Endothelial cell of umbilical vein (primary cell): ENCODE measurements around the gene CBX6. TPM values are rescaled to one million over a fixed set of nuclear protein-coding genes. Genes with fewer than 3 reads are reported as not detected.

Experiments
- BruUV-seq: library from RNA; stranded (reverse); fragments of 400-500 nt; replicated peaks from 2 replicates; lab custom pipeline; 2021; lab: Mats Ljungman, UMichigan
- CTCF ChIA-PET: fragments of 300-600, 350-600 bp; sonication (Branson Sonifier 250); formaldehyde crosslinking; loops from one replicate; lab custom pipeline; 2021; ENCODE audit warnings: antibody characterized with exemption, inconsistent platforms; lab: Charles Lee
- POLR2A ChIA-PET: fragments of 300-600, 350-600 bp; sonication (Branson Sonifier 250); formaldehyde crosslinking; loops from one replicate; lab custom pipeline; 2021; ENCODE audit warnings: antibody characterized with exemption, inconsistent platforms; lab: Charles Lee
- DNase-seq: peaks from one replicate; pipeline ENCODE4 v3.0.0-alpha.2; 2011; ENCODE audit warnings: low read depth, low spot score
- FAIRE-seq: peaks from 2 replicates; lab custom pipeline; 2011; peaks lifted over from hg19 to GRCh38; lab: Jason Lieb, UNC
- H2AFZ ChIP-seq: 2 replicates; pipeline ENCODE4 v1.6.0; 2012; ENCODE audit warnings: low read depth, low read length, control low read depth, inconsistent platforms
- H3K27ac ChIP-seq: 2 replicates; pipeline ENCODE4 v1.5.1; 2011; ENCODE audit warnings: low read depth, mild to moderate bottlenecking, control low read depth, low read length, moderate library complexity; ENCODE audit not compliant: insufficient read depth
- H3K27me3 ChIP-seq, 2 experiments: 2 replicates each; pipeline versions ENCODE4 v1.6.0 to v1.6.1; 2011; ENCODE audit warnings: low read length in 2 of 2, mixed read lengths in 1 of 2; ENCODE audit not compliant: control insufficient read depth in 2 of 2, insufficient read depth in 2 of 2
- H3K36me3 ChIP-seq, 2 experiments: 2 replicates in 1 of 2; 3 replicates in 1 of 2; pipeline ENCODE4 v1.5.1; 2011; ENCODE audit warnings: low read length in 2 of 2, mild to moderate bottlenecking in 1 of 2, moderate library complexity in 1 of 2; ENCODE audit not compliant: control insufficient read depth in 2 of 2, insufficient read depth in 2 of 2; ENCODE audit errors: extremely low read depth in 1 of 2
- H3K4me1 ChIP-seq: 3 replicates; pipeline ENCODE4 v1.5.1; 2011; ENCODE audit warnings: mild to moderate bottlenecking, low read length; ENCODE audit not compliant: control insufficient read depth, insufficient read depth; ENCODE audit errors: extremely low read depth
- H3K4me2 ChIP-seq: 2 replicates; pipeline ENCODE4 v1.6.1; 2011; ENCODE audit warnings: low read length, control low read depth, mixed read lengths; ENCODE audit not compliant: insufficient read depth
- H3K4me3 ChIP-seq, 3 experiments: fragments of 200-600 bp in 1 of 3; sonication (generic), shearing (Covaris generic) in 1 of 3; replicated peaks in 1 of 3; 2 replicates each; pipeline ENCODE4 v1.5.1; 2011 to 2016; ENCODE audit warnings: control low read depth in 3 of 3, low read length in 3 of 3, mild to moderate bottlenecking in 2 of 3, inconsistent platforms in 1 of 3, low read depth in 1 of 3, moderate library complexity in 1 of 3; ENCODE audit not compliant: insufficient read depth in 1 of 3
- H3K79me2 ChIP-seq: 2 replicates; pipeline ENCODE4 v1.6.0; 2012; ENCODE audit warnings: low read length, inconsistent platforms; ENCODE audit not compliant: control insufficient read depth, insufficient read depth
- H3K9ac ChIP-seq: replicated peaks from 2 replicates; pipeline ENCODE3; 2011; ENCODE audit warnings: low read length, control low read depth; ENCODE audit not compliant: insufficient read depth; ENCODE audit errors: extremely low read depth
- H3K9me1 ChIP-seq: replicated peaks from 3 replicates; pipeline ENCODE4 v1.6.0; 2011; ENCODE audit warnings: mild to moderate bottlenecking, low read length; ENCODE audit not compliant: control insufficient read depth, insufficient read depth; ENCODE audit errors: extremely low read depth
- H3K9me3 ChIP-seq: replicated peaks from 2 replicates; pipeline ENCODE4 v1.5.1; 2012; ENCODE audit warnings: low read length, inconsistent platforms; ENCODE audit not compliant: control insufficient read depth, insufficient read depth
- H4K20me1 ChIP-seq: replicated peaks from 2 replicates; pipeline ENCODE3; 2011; ENCODE audit warnings: mild to moderate bottlenecking, low read length; ENCODE audit not compliant: control insufficient read depth, insufficient read depth; ENCODE audit errors: extremely low read depth
- EZH2 ChIP-seq: IDR thresholded peaks from 2 replicates; pipeline ENCODE4 v1.6.1; 2012; ENCODE audit warnings: borderline replicate concordance, low read depth, mild to moderate bottlenecking, moderate library complexity, low read length, inconsistent platforms; ENCODE audit not compliant: severe bottlenecking
- FOS ChIP-seq: IDR thresholded peaks from 2 replicates; pipeline ENCODE4 v1.6.1; 2011; ENCODE audit warnings: mild to moderate bottlenecking, low read length, moderate library complexity, borderline replicate concordance; ENCODE audit not compliant: insufficient read depth
- GATA2 ChIP-seq: IDR thresholded peaks from 2 replicates; pipeline ENCODE4 v1.7.0; 2011; ENCODE audit warnings: low read depth, mild to moderate bottlenecking, moderate library complexity, mixed read lengths, low read length; ENCODE audit not compliant: insufficient read length, insufficient read depth
- JUN ChIP-seq: IDR thresholded peaks from 2 replicates; pipeline ENCODE4 v1.6.1; 2011; ENCODE audit warnings: borderline replicate concordance, low read depth; ENCODE audit not compliant: insufficient read length, insufficient read depth
- MYC ChIP-seq: IDR thresholded peaks from one replicate; pipeline ENCODE4 v1.6.1; 2011; ENCODE audit warnings: mild to moderate bottlenecking, low read depth, low read length
- POLR2A ChIP-seq: IDR thresholded peaks from 2 replicates; pipeline ENCODE4 v1.6.1; 2012; ENCODE audit warnings: low read depth, mild to moderate bottlenecking, control low read depth, low read length
- POLR2AphosphoS5 ChIP-seq: IDR thresholded peaks from 2 replicates; pipeline ENCODE4 v1.6.1; 2012; ENCODE audit warnings: low read depth, mild to moderate bottlenecking, control low read depth, low read length, moderate library complexity; ENCODE audit not compliant: insufficient read depth
- dilution Hi-C: fragments of 300-500 bp; cut with MboI; formaldehyde crosslinking; loops from one replicate; pipeline ENCODE4 v1.15.0; 2019; ENCODE audit warnings: low sequenced_read_pairs; ENCODE audit not compliant: extremely low pct_ligation_motif_present
- intact Hi-C: fragments of 100-400 bp; cut with micrococcal nuclease; formaldehyde crosslinking; loops from one replicate; pipeline ENCODE4 v1.10.0; 2022
- polyA plus RNA-seq, 4 experiments: library from polyadenylated mRNA; depleted of rRNA in 3 of 4; stranded (reverse) in 3 of 4; unstranded in 1 of 4; fragments of >200 nt; gene quantifications; 2 replicates each; pipeline versions ENCODE4 v1.2.1 to v1.2.3, GENCODE V29; 2011 to 2012; ENCODE audit warnings: missing spikeins in 1 of 4
- total RNA-seq: library from RNA; stranded (reverse); gene quantifications from 2 replicates; pipeline ENCODE4 v1.2.3, GENCODE V29; 2021
- TF ChIP-seq, protein P1 (sequence below), 2 donors: IDR thresholded peaks; 1 replicate in 1 of 2; 2 replicates in 1 of 2; pipeline ENCODE4 v1.5.1; 2011; ENCODE audit warnings: low read length in 2 of 2, mild to moderate bottlenecking in 2 of 2, moderate library complexity in 2 of 2, control low read depth in 1 of 2, inconsistent platforms in 1 of 2, low read depth in 1 of 2; ENCODE audit not compliant: insufficient read depth in 1 of 2; ENCODE audit errors: extremely low read depth in 1 of 2
- TF ChIP-seq, protein P2 (sequence below): IDR thresholded peaks from 2 replicates; pipeline ENCODE4 v1.6.1; 2011; ENCODE audit not compliant: insufficient read depth, insufficient read length

CBX6 gene
- total and polyA plus RNA-seq, 2 donors (not counting 3 experiments of a cell fraction or from before 2014, with no cell fraction given): 14.9 to 62.6 TPM

DNA sequence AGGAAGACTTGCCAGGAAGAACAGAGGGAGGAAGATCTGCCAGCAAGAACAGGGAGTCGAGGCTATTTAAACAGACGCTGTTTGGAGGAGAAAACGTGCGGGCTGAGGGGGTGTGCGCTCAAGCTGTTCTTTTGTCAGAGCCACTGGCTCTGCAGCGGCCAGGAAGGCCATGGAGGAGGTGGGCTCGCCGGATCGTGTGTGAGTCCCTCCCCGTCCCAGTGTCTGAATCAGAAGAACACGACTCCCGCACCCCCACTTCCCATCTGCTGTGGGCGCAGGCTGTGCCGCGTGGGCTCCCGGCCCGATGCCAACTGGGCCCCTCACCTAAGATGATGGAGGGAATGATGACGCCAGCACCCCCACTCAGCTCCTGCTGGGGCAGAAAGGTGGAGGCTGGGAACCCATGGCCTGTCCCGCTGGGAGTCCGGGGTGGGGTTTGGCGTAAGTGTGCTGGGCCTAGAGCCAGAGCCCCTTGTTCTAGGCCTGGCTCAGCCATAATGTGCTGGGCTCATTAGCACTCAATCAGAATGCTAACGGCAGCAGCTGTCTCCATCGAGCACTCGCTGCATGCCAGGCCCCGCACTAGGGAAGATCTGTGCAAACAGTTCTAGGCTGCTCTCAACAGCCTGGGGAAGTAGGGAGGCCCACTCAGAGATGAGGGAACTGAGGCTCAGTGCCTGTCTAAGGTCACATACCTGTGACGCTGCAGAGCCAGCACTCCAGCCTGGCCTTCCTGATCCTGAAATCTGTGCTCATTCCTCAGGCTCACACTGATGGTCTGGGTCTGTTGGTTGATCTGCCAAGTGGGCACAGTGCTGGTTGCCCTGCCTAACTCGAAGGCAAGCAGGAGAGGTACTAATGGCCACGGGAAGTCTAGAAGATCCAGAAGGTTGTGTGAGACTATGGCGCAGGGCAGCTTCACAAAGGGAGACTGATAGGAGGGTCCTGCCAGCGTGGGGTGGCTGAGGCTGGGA is 39.7 kb downstream of the CBX6 start:
- no peak for DNase-seq
- Histone ChIP-seq H3K9ac (no peak overlapping the region), H3K27me3 (no peaks in the 10 kb centered on the region), H4K20me1 (no peaks in the 10 kb centered on the region), H3K4me1 (no peaks in the 10 kb centered on the region), H3K79me2 (no peaks in the 10 kb centered on the region), H3K4me3 (no peak overlapping the region), H3K36me3 (no peaks in the 10 kb centered on the region), H3K9me1 (no peaks in the 10 kb centered on the region), H3K9me3 (no peaks in the 10 kb centered on the region), H2AFZ (no peak overlapping the region), H3K27ac (no peak overlapping the region), H3K4me2 (no peak overlapping the region)
- intact Hi-C loops (no loop called here), dilution Hi-C loops (no loop called here)
- ChIA-PET POLR2A (no interaction called here), CTCF (interaction anchor here (1.2 to 14.8 kb wide), 3 partner anchors 63 to 289 kb away, joined by 3 to 198 read pairs (median 5); no protein-coding TSS in a partner anchor)
- TF ChIP-seq FOS: no peak
- no peak for TF ChIP-seq POLR2AphosphoS5
- no peak for TF ChIP-seq JUN
- TF ChIP-seq MYC: no peak
- TF ChIP-seq GATA2: no peak
- no peak for TF ChIP-seq EZH2
- TF ChIP-seq, protein P1, sequence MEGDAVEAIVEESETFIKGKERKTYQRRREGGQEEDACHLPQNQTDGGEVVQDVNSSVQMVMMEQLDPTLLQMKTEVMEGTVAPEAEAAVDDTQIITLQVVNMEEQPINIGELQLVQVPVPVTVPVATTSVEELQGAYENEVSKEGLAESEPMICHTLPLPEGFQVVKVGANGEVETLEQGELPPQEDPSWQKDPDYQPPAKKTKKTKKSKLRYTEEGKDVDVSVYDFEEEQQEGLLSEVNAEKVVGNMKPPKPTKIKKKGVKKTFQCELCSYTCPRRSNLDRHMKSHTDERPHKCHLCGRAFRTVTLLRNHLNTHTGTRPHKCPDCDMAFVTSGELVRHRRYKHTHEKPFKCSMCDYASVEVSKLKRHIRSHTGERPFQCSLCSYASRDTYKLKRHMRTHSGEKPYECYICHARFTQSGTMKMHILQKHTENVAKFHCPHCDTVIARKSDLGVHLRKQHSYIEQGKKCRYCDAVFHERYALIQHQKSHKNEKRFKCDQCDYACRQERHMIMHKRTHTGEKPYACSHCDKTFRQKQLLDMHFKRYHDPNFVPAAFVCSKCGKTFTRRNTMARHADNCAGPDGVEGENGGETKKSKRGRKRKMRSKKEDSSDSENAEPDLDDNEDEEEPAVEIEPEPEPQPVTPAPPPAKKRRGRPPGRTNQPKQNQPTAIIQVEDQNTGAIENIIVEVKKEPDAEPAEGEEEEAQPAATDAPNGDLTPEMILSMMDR (IDR thresholded peaks at IDR 0.05; ENCODE audit: extremely low read depth in 1 of 2, insufficient read depth in 1 of 2, low read depth in 1 of 2, low read length in 2 of 2): no peak
- TF ChIP-seq, protein P2, sequence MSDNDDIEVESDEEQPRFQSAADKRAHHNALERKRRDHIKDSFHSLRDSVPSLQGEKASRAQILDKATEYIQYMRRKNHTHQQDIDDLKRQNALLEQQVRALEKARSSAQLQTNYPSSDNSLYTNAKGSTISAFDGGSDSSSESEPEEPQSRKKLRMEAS: no peak
- TF ChIP-seq POLR2A: no peak
- no peak for FAIRE-seq
- no TSS peak for BruUV-seq
